ENCODE measurements around the gene LEF1.

GRCh38 chr4:108192935-108193334, 24.2 kb upstream of the LEF1 start:
- no peak for TF ChIP-seq TCF4 (CRISPR knock-in tag; IDR thresholded peaks at IDR 0.05; ENCODE audit: borderline replicate concordance)
- TF ChIP-seq GLIS3 (CRISPR knock-in tag; IDR thresholded peaks at IDR 0.05), result no peak
- no peak for TF ChIP-seq ZFP30 (CRISPR knock-in tag; IDR thresholded peaks at IDR 0.05)
- TF ChIP-seq BACH2 (CRISPR knock-in tag; IDR thresholded peaks at IDR 0.05; ENCODE audit: borderline replicate concordance), result no peak
- no peak for TF ChIP-seq CSRNP3 (CRISPR knock-in tag; IDR thresholded peaks at IDR 0.05)
- no peak for TF ChIP-seq PATZ1 (CRISPR knock-in tag; IDR thresholded peaks at IDR 0.05; ENCODE audit: borderline replicate concordance)

All from SK-N-SH treated with all-trans-retinoic acid at 6 μM for 48 hours (cell line).